KOPT-K1 (cell line): ENCODE results near the gene TEC.
A peak's percentile ranks its signal among the peaks of the same experiment; 100 is the strongest.
"Not testable (repeated sequence)": the region's sequence is repeated elsewhere in the genome, so short reads cannot be mapped to it uniquely, and the experiment has no call there.

Experiments used
- H3K27ac ChIP-seq: fragments of 200-600 bp; sonication (generic); 2 replicates; pipeline ENCODE4 v1.5.1; 2016; ENCODE audit warnings: antibody characterized with exemption, mild to moderate bottlenecking, low read depth, low read length; ENCODE audit not compliant: poor library complexity, severe bottlenecking
- H3K36me3 ChIP-seq: fragments of 200-600 bp; sonication (generic); 2 replicates; pipeline ENCODE4 v1.5.1; 2017; ENCODE audit warnings: antibody characterized with exemption, mild to moderate bottlenecking, low read length, moderate library complexity; ENCODE audit not compliant: insufficient read depth
- H3K9me3 ChIP-seq: fragments of 200-600 bp; sonication (generic); 2 replicates; pipeline ENCODE4 v1.5.1; 2017; ENCODE audit warnings: antibody characterized with exemption, low read length, mild to moderate bottlenecking; ENCODE audit not compliant: insufficient read depth, poor library complexity, severe bottlenecking

TEC gene

DNA sequence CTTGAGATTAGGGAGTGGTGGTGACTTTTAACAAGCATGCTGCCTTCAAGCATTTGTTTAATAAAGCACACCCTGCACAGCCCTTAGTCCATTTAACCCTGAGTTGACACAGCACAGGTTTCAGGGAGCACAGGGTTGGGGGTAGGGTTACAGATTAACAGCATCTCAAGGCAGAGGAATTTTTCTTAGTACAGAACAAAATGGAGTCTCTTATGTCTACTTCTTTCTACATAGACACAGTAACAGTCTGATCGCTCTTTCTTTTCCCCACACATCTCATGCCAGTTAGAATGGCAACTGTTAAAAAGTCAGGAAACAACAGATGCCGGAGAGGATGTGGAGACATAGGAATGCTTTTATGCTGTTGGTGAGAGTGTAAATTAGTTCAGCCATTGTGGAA lies 16.4 kb upstream of the TEC start:
- not testable (repeated sequence) for H3K9me3 ChIP-seq, H3K27ac ChIP-seq, H3K36me3 ChIP-seq

DNA sequence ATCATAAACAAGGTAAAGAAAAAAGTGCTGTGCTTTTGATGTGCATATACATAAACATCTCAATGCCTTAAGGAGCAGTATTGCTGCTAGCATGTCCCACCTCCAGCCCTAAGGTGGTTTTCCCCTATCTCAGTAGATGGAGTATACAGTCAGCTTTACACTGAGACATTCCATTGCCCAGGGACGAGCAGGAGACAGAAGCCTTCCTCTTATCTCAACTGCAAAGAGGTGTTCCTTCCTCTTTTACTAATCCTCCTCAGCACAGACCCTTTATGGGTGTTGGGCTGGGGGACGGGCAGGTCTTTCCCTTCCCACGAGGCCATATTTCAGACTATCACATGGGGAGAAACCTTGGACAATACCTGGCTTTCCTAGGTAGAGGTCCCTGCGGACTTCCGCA lies 16.0 kb upstream of the TEC start:
- H3K27ac ChIP-seq, H3K36me3 ChIP-seq, H3K9me3 ChIP-seq: not testable (repeated sequence)

DNA sequence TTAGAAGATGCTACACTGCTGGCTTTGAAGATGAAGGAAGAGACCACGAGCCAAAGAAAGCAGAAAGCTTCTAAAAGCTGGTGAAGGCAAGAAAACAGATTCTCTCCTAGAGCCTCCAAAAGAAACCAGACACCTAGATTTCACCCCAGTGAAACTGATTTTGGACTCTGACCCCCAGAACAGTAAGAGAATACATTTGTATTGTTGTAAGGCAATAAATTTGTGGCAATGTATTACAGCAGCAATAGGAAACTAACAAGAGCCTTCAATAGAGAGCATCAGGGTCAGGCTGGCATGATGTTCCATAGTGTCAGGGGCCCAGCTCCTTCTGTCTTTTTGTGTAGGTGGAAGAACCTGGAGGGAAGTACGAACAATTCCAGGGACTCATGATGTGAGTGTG lies 6.0 kb upstream of the TEC start:
- H3K27ac ChIP-seq = no peak overlapping the region
- no peaks in the 10 kb centered on the region for H3K36me3 ChIP-seq
- no peaks in the 10 kb centered on the region for H3K9me3 ChIP-seq

DNA sequence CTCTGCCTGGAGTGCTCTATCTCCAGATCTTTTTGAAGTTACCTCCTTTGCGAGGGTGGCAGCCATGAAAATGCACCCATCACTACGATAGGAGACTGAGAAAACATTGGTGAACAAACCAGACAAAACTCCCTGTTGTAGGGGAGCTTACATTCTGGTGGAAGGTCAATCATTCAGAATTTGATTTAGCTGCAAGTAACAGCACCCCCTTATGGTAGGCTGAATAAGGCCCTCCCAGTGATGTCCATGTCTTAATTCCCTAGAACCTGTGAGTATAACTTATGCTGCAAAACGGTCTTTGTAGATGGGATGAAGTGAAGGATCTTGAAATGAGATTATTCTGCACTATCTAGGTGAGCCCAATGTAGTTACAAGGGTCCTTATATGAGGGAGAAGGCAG lies 5.6 kb upstream of the TEC start:
- Histone ChIP-seq H3K9me3 (no peaks in the 10 kb centered on the region), H3K27ac (no peak overlapping the region), H3K36me3 (no peaks in the 10 kb centered on the region)

DNA sequence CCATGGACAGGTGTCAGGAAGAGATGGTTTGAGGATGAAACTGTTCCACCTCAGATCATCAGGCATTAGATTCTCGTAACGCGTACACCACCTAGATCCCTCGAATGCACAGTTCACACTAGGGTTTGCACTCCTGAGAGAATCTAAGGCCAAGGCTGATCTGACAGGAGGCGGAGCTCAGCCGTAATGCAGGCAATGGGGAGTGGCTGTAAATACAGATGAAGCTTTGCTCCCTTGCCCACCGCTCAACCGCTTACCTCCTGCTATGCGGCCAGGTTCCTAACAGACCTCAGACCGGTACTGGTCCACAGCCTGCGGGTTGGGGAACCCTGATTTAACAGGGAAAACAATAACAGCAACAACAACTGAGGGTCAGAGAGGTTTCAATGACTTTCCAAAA lies 2.0 kb upstream of the TEC start:
- H3K27ac ChIP-seq = peak overlapping the region; percentile 56
- H3K36me3 ChIP-seq = no peaks in the 10 kb centered on the region
- H3K9me3 ChIP-seq = no peaks in the 10 kb centered on the region

DNA sequence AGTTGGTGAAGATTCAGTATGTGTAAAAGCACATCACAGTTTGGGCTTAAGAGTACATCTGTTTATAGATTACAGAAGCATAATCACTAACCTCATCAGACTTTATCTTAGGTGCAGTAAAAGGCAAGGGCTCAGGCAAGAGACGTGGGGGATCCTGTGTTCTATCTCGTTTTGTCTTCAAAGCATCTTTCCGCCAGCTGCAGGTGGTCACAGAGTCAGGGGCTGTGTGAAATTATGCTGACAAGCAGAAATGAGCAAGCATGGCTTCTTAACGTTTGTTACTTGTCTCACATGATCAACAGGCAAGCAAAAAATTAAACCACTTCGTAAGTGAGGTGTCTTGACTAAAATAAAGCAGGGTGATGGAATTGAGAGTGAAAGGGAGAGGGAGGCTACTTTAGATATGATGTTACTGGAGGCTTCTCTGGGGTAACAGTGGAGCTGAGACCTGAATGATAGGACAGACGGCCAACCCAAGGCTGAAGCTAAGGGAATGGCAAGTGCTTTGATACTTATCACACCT lies 1.4 kb upstream of the TEC start:
- H3K9me3 ChIP-seq = no peaks in the 10 kb centered on the region
- H3K36me3 ChIP-seq = no peaks in the 10 kb centered on the region
- H3K27ac ChIP-seq = peak overlapping the region; percentile 56

DNA sequence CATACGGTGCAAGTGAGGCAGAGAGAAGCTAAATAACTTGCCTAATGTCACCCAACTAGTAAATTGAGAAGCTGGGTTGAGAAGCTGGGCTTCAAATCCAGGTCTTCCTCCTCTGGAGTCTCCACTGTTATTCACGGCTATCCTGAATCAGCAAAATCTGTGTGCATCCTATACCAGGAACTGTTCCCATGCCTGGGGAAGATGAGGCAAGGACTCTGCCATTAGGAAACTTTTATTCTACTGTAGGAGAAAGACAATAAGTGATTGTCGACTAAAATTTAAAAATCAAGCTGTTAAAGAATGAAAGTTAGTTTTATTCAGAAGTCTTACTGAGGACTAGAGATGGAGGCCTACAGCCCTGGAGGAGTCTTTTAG lies 872 bp upstream of the TEC start:
- Histone ChIP-seq H3K27ac (peak overlapping the region; percentile 56), H3K9me3 (no peaks in the 10 kb centered on the region), H3K36me3 (no peaks in the 10 kb centered on the region)

DNA sequence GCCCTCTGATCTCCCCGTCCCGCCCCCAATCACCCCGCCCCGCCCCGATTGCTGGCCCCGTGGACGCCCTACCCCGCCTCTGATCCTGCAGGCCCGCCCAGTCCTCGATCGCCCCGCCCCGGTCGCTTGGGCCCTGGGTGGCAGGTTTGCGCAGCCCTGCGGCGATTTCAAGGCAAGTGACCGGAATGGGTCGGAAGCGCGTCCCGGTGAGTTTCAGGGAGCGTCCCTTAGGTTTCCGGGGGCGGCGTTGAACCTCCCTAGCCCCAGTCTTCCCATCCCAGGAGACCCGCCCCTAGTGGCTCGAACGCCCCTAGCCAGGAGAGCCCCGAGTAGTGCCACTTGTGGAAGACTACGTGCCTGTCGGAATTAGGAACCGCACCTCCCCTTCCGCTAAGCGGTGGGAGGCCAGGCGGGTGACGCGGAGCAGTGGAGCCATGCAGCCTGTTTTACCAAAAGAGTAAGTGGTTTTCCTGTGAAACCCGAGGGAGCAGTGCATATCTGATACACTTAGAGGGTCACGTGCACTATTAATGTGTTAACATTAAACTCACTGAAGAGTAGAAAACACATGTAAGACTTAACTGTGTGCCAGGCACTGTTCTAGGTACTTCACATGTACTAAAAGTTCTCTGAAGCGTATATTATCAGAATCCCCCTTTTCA lies 354 bp upstream of the TEC start:
- H3K27ac ChIP-seq = peak overlapping the region; percentile 56
- H3K36me3 ChIP-seq = no peaks in the 10 kb centered on the region
- no peaks in the 10 kb centered on the region for H3K9me3 ChIP-seq

DNA sequence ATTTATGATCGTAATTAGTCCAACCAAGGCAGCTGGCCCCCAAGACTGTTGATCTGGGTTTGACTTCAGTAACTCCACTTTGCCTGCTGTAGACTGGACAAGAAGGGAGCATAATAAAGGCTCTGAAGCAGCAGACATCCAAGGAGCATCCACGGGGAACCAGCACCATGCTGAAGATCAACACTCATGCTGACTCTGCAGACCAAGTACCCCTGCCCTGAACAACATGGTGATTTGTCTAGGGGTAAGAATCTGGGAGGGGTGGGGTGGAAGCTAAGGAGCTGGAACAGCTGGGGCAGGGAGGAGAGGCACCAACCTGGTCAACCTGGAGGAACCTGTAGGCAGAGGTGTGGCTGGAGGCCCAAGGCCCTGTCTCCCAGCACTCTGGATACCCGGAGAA lies 2.1 kb downstream of the TEC start:
- no peaks in the 10 kb centered on the region for H3K9me3 ChIP-seq
- H3K36me3 ChIP-seq = no peaks in the 10 kb centered on the region
- H3K27ac ChIP-seq = no peak overlapping the region

DNA sequence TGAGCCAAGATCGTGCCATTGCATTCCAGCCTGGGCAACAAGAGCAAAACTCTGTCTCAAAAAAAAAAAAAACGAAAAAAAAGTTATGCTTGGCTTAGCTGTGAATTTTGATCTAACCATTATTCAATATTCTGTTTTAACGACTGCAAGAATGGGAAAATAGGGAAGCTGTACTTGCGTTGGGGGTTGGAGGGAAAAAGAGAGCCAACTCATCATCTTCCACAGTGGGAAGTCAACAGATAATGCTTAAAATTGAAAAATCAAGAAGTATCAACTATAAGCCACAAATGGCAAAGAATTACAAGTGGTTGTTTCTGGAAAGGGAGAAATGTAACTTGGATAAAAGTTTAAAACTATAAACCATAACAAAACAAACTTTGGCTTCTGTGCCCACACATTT lies 2.9 kb downstream of the TEC start:
- Histone ChIP-seq H3K27ac (no peak overlapping the region), H3K9me3 (no peaks in the 10 kb centered on the region), H3K36me3 (no peaks in the 10 kb centered on the region)

DNA sequence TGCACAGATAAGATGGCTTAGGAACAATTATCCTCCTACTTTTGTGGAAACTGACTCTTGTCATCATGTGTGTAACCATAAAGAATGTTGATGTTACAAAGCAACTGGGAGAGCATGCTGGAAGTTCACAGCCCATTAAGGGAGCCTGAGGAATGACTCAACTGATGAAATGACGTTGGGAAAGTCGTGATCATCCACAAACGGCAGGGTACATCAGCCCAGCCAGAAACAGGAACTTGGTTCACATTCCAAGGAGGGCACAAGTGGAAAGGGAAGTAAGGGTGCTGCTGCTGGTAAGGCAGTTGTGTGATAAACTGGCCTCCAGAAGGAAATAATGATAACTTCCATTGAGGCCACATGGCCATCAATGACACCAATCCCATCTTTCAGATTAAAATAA lies 6.7 kb downstream of the TEC start:
- H3K9me3 ChIP-seq = no peaks in the 10 kb centered on the region
- no peak overlapping the region for H3K27ac ChIP-seq
- H3K36me3 ChIP-seq = no peaks in the 10 kb centered on the region

DNA sequence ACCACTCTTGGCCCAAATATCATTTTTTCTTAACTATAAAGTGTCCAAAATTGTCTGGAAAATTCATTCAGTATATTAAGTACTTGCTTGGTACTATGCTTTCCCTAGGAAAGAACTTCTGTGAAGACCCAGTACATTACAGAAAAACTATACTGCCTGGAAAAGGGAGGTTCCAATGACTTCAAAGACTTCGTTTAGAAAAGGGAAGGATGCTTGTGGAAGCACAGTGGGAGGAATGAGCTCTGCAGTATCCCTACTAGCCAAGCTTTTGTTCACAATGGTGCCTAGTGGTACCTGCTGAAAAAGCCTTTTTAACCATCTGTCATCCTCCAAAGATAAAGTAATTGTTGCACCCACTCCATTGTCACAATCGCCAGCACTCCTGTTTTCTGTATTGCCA lies 7.2 kb downstream of the TEC start:
- H3K9me3 ChIP-seq = no peaks in the 10 kb centered on the region
- no peaks in the 10 kb centered on the region for H3K36me3 ChIP-seq
- no peak overlapping the region for H3K27ac ChIP-seq

DNA sequence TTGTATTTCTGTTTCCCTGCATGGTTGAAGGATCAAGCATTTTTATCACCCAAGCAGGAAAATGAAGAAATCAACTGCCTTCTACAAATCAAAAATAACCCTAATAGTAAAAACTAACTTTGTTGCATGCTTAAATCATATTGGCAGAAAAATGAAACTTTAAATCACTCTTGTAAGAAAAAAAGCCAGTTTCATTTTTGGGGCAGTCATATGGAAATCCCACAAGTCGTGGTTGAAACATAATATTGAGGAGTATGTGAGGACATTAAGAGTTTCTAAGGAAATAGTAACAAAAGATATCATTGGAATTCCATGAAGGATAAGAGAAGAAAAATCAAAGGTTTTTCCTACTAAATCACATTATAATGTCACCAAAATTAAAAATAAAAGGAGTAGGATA lies 8.4 kb downstream of the TEC start:
- Histone ChIP-seq H3K27ac (no peak overlapping the region), H3K36me3 (no peaks in the 10 kb centered on the region), H3K9me3 (no peaks in the 10 kb centered on the region)

DNA sequence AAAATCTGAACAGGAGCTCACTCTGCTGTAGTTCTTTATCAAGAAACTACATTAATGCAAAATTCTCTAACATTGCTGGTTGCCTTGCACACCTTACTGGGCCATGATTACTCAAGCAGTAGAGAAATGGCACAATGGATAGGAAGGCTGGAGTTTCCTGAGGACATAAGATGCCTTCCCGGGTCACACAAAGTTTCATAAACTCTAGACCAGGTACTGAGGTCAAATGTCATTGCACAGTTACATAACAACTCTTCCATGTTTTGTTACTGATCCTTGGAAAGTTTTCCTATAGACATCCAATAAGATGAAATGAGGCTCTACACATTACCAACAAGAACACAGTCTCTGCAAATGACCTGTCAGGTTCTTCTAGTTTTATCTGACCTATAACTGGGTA lies 9.9 kb downstream of the TEC start:
- Histone ChIP-seq H3K36me3 (no peaks in the 10 kb centered on the region), H3K9me3 (no peaks in the 10 kb centered on the region), H3K27ac (no peak overlapping the region)

DNA sequence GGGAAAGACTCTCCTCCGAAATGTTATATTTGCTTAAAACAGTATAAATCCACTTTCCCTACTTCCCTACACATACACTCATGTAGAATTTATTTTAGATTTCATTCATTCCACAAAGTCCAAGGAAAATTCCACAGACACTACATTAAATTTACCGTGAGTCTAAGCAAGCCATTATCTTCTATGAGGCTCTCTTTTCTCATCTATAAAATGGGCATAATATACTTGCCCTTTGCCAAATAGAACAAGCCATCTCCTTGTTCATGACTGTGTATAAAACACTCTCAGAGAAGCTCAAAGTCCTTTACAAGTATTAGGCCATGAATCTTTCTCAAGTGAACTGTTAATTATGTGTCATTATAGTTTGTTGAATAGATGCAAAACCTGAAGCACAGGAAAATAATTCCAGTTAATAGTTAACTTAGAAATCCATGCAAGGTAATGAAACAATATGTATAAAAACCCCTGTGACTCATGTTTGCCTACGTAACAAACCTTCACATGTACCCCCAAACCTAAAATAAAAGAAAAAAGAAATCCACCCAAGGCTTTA lies 10.7 kb downstream of the TEC start:
- H3K9me3 ChIP-seq = no peaks in the 10 kb centered on the region
- no peaks in the 10 kb centered on the region for H3K36me3 ChIP-seq
- H3K27ac ChIP-seq = no peak overlapping the region

DNA sequence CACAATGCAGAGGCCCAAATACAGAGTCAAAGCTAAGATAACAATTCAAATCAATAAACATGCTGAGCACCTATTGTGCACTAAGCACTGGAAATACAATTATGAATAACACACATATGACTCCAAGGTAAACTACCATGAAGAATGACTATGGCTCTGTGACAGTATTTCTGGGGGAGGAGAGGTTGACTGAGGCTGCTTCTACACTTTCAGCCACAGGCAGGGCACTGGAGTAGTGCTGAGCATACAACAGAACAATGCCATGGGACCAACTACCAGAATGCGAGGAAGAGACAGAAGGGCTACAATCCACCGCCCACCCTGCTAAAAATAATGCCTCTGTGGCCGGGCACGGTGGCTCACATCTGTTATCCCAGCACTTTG lies 13.7 kb downstream of the TEC start:
- no peaks in the 10 kb centered on the region for H3K9me3 ChIP-seq
- no peak overlapping the region for H3K27ac ChIP-seq
- H3K36me3 ChIP-seq = no peaks in the 10 kb centered on the region
